SK-N-SH treated with all-trans-retinoic acid at 6 μM for 48 hours (cell line): ENCODE results near the gene HDGF.

Experiments used
- ATAC-seq: fragments of 200-7000 bp; cut with Tn5 transposase; 3 replicates; pipeline ENCODE4 v1.9.1; 2020; ENCODE audit warnings: mild to moderate bottlenecking, moderate library complexity
- ARNTL ChIP-seq: fragments of 450-650 bp; formaldehyde crosslinking; IDR thresholded peaks from 2 replicates; pipeline ENCODE4 v1.5.0; 2020; ENCODE audit warnings: low read depth, mild to moderate bottlenecking, moderate library complexity, borderline replicate concordance
- CSDC2 ChIP-seq: fragments of 250-450 bp; sonication (Bioruptor Pico); IDR thresholded peaks from 2 replicates; pipeline ENCODE4 v1.5.0; 2020; ENCODE audit warnings: mild to moderate bottlenecking, moderate library complexity
- CSRNP3 ChIP-seq: fragments of 250-450 bp; sonication (Bioruptor Pico); IDR thresholded peaks from 2 replicates; pipeline ENCODE4 v1.5.1; 2021; ENCODE audit warnings: mild to moderate bottlenecking, moderate library complexity
- ESRRG ChIP-seq: fragments of 250-450 bp; sonication (Bioruptor Pico); IDR thresholded peaks from 2 replicates; pipeline ENCODE4 v1.6.1; 2021; ENCODE audit warnings: mild to moderate bottlenecking
- GLIS3 ChIP-seq: fragments of 250-450 bp; sonication (Bioruptor Pico); IDR thresholded peaks from 2 replicates; pipeline ENCODE4 v1.5.0; 2020; ENCODE audit warnings: mild to moderate bottlenecking, moderate library complexity
- ISL1 ChIP-seq: fragments of 250-450 bp; sonication (Bioruptor Pico); IDR thresholded peaks from 2 replicates; pipeline ENCODE4 v2.1.2; 2022; ENCODE audit warnings: mild to moderate bottlenecking, moderate library complexity
- OSR1 ChIP-seq: fragments of 250-450 bp; sonication (Bioruptor Pico); IDR thresholded peaks from 2 replicates; pipeline ENCODE4 v1.8.0; 2022; ENCODE audit warnings: moderate library complexity, mild to moderate bottlenecking, inconsistent platforms
- POU6F1 ChIP-seq: fragments of 250-450 bp; sonication (Bioruptor Pico); IDR thresholded peaks from 2 replicates; pipeline ENCODE4 v1.8.0; 2021; ENCODE audit warnings: low read depth, mild to moderate bottlenecking, moderate library complexity, borderline replicate concordance
- PPARA ChIP-seq: fragments of 250-450 bp; sonication (Bioruptor Pico); IDR thresholded peaks from 2 replicates; pipeline ENCODE4 v1.5.0; 2020; ENCODE audit warnings: mild to moderate bottlenecking, borderline replicate concordance
- RARB ChIP-seq: fragments of 250-450 bp; sonication (Bioruptor Pico); IDR thresholded peaks from 2 replicates; pipeline ENCODE4 v1.8.0; 2021; ENCODE audit warnings: mild to moderate bottlenecking, moderate library complexity
- SNAI2 ChIP-seq: fragments of 250-450 bp; sonication (Bioruptor Pico); IDR thresholded peaks from 2 replicates; pipeline ENCODE4 v1.5.0; 2020; ENCODE audit warnings: mild to moderate bottlenecking, moderate library complexity
- TCF4 ChIP-seq: fragments of 250-450 bp; sonication (Bioruptor Pico); IDR thresholded peaks from 2 replicates; pipeline ENCODE4 v1.8.0; 2021; ENCODE audit warnings: mild to moderate bottlenecking, moderate library complexity, borderline replicate concordance
- TOX ChIP-seq: fragments of 250-450 bp; sonication (Bioruptor Pico); IDR thresholded peaks from 2 replicates; pipeline ENCODE4 v1.8.0; 2021; ENCODE audit warnings: mild to moderate bottlenecking, moderate library complexity, borderline replicate concordance
- TSHZ2 ChIP-seq: fragments of 250-450 bp; sonication (Bioruptor Pico); IDR thresholded peaks from 2 replicates; pipeline ENCODE4 v1.5.0; 2020; ENCODE audit warnings: mild to moderate bottlenecking, moderate library complexity
- ZC3H10 ChIP-seq: fragments of 250-450 bp; sonication (Bioruptor Pico); IDR thresholded peaks from 2 replicates; pipeline ENCODE4 v1.5.1; 2021; ENCODE audit warnings: mild to moderate bottlenecking, moderate library complexity
- ZFP3 ChIP-seq: fragments of 250-450 bp; sonication (Bioruptor Pico); IDR thresholded peaks from 2 replicates; pipeline ENCODE4 v1.5.0; 2020; ENCODE audit warnings: mild to moderate bottlenecking, moderate library complexity
- ZFP30 ChIP-seq: fragments of 450-650 bp; formaldehyde crosslinking; IDR thresholded peaks from 2 replicates; pipeline ENCODE4 v1.5.0; 2022; ENCODE audit warnings: mild to moderate bottlenecking, moderate library complexity
- ZNF565 ChIP-seq: fragments of 450-650 bp; formaldehyde crosslinking; conservative IDR thresholded peaks from 2 replicates; pipeline ENCODE4 v1.5.0; 2020; ENCODE audit warnings: low read depth, mild to moderate bottlenecking, moderate library complexity
- ZNF70 ChIP-seq: fragments of 450-650 bp; formaldehyde crosslinking; IDR thresholded peaks from 2 replicates; pipeline ENCODE4 v1.5.0; 2020; ENCODE audit warnings: mild to moderate bottlenecking, moderate library complexity
- ZNF8 ChIP-seq: fragments of 450-650 bp; formaldehyde crosslinking; IDR thresholded peaks from 2 replicates; pipeline ENCODE4 v1.5.0; 2020; ENCODE audit warnings: mild to moderate bottlenecking, moderate library complexity
- TF ChIP-seq, protein P1 (sequence below): fragments of 250-450 bp; sonication (Bioruptor Pico); IDR thresholded peaks from 2 replicates; pipeline ENCODE4 v1.8.0; 2020; ENCODE audit warnings: mild to moderate bottlenecking, moderate library complexity, borderline replicate concordance
- TF ChIP-seq, protein P2 (sequence below): fragments of 250-450 bp; sonication (Bioruptor Pico); IDR thresholded peaks from 2 replicates; pipeline ENCODE4 v1.5.1; 2020; ENCODE audit warnings: low read depth, mild to moderate bottlenecking, moderate library complexity

HDGF gene

DNA sequence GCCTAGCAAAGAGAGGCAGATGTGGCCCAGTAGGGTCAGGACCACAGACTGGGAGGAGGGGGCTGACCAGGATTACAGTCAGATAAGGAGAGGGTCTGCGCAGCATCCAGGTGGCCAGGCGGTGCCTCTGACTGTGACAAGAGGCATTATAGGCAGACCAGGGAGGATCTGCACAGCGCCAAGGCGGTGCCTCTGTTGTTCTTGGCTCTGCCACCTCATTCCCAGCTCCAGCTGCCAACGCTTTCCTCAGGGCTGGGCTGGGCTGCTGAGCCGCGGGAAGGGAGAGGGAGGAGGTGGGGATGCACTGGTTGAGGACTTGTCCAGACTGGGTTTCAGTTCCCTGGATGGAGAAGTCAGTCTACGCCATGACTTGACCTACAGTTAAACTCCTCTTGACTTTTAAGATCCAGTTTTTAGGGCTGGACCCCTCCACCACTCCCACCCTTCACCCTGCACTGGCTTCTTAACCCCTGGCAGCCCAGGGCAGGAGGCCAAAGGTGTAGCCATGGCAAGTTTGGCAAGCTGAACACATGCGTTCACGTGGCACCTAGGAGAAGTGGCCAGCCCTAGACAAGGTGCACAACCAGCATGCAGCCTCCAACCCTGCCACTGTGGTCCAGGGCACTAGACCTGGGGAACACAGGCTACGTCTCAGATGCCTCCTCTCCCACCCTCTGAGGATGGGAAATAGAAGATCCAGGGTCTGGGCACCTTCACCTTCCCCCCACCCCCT is 41.6 kb downstream of the HDGF start:
- ATAC-seq, result peak; percentile 72
- TF ChIP-seq ISL1, result no peak
- TF ChIP-seq, protein P1, sequence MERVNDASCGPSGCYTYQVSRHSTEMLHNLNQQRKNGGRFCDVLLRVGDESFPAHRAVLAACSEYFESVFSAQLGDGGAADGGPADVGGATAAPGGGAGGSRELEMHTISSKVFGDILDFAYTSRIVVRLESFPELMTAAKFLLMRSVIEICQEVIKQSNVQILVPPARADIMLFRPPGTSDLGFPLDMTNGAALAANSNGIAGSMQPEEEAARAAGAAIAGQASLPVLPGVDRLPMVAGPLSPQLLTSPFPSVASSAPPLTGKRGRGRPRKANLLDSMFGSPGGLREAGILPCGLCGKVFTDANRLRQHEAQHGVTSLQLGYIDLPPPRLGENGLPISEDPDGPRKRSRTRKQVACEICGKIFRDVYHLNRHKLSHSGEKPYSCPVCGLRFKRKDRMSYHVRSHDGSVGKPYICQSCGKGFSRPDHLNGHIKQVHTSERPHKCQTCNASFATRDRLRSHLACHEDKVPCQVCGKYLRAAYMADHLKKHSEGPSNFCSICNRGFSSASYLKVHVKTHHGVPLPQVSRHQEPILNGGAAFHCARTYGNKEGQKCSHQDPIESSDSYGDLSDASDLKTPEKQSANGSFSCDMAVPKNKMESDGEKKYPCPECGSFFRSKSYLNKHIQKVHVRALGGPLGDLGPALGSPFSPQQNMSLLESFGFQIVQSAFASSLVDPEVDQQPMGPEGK, result no peak
- no peak for TF ChIP-seq PPARA (CRISPR knock-in tag)
- TF ChIP-seq SNAI2 (CRISPR knock-in tag), result no peak
- 0 out of 2 replicates have a peak, but pooled peaks have one; percentile 11 for TF ChIP-seq CSDC2 (CRISPR knock-in tag)
- no peak for TF ChIP-seq ZC3H10 (CRISPR knock-in tag)
- no peak for TF ChIP-seq ESRRG
- TF ChIP-seq GLIS3 (CRISPR knock-in tag), result peak; percentile 82; the same call in 1 of the 2 replicates
- peak; percentile 95 for TF ChIP-seq TCF4 (CRISPR knock-in tag)
- TF ChIP-seq CSRNP3 (CRISPR knock-in tag), result no peak; the same call in 1 of the 2 replicates
- no peak for TF ChIP-seq ZNF565
- TF ChIP-seq ZNF8, result 0 out of 2 replicates have a peak, but pooled peaks have one; percentile 22
- TF ChIP-seq ZFP3 (CRISPR knock-in tag), result peak; percentile 44; the same call in 1 of the 2 replicates
- TF ChIP-seq OSR1 (CRISPR knock-in tag), result no peak
- TF ChIP-seq ZFP30, result no peak
- TF ChIP-seq TOX, result no peak; the same call in 1 of the 2 replicates
- TF ChIP-seq TSHZ2 (CRISPR knock-in tag), result peak; percentile 92
- TF ChIP-seq, protein P2, sequence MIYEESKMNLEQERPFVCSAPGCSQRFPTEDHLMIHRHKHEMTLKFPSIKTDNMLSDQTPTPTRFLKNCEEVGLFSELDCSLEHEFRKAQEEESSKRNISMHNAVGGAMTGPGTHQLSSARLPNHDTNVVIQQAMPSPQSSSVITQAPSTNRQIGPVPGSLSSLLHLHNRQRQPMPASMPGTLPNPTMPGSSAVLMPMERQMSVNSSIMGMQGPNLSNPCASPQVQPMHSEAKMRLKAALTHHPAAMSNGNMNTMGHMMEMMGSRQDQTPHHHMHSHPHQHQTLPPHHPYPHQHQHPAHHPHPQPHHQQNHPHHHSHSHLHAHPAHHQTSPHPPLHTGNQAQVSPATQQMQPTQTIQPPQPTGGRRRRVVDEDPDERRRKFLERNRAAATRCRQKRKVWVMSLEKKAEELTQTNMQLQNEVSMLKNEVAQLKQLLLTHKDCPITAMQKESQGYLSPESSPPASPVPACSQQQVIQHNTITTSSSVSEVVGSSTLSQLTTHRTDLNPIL (CRISPR knock-in tag), result no peak
- peak; percentile 66 for TF ChIP-seq ZNF70 (CRISPR knock-in tag)
- TF ChIP-seq, all 23 proteins: peak for 7

GRCh38 chr1:156709031-156709430 is 42.4 kb downstream of the HDGF start:
- no peak for ATAC-seq
- no peak for TF ChIP-seq TCF4 (CRISPR knock-in tag)
- TF ChIP-seq ARNTL, result no peak
- no peak for TF ChIP-seq ZNF8
- no peak for TF ChIP-seq ZNF565
- TF ChIP-seq PPARA (CRISPR knock-in tag), result no peak
- TF ChIP-seq TSHZ2 (CRISPR knock-in tag), result no peak
- TF ChIP-seq ESRRG, result no peak
- TF ChIP-seq ISL1, result no peak
- TF ChIP-seq CSDC2 (CRISPR knock-in tag), result no peak
- no peak for TF ChIP-seq GLIS3 (CRISPR knock-in tag)
- TF ChIP-seq POU6F1 (CRISPR knock-in tag), result no peak
- no peak for TF ChIP-seq ZNF70 (CRISPR knock-in tag)
- no peak for TF ChIP-seq RARB (CRISPR knock-in tag)
- TF ChIP-seq ZFP30, result no peak
- TF ChIP-seq, protein P2 (CRISPR knock-in tag), result no peak
- no peak for TF ChIP-seq ZFP3 (CRISPR knock-in tag)
- no peak for TF ChIP-seq ZC3H10 (CRISPR knock-in tag)
- TF ChIP-seq, protein P1, result no peak
